ENCODE results near the gene LSG1.

The LSG1 gene

GRCh38 chr3:194620196-194620595 lies 51.8 kb downstream of the LSG1 start:
- Histone ChIP-seq H3F3A (ENCODE audit: low read depth) (no peaks in the 10 kb centered on the region), H3K4me2 (ENCODE audit: low read depth, low read length, poor library complexity, severe bottlenecking) (no peak overlapping the region), H3K9me2 (replicated peaks; ENCODE audit: low read depth, low read length) (no peaks in the 10 kb centered on the region), H4K20me1 (ENCODE audit: insufficient read depth, low read length, poor library complexity, severe bottlenecking) (no peaks in the 10 kb centered on the region), H3K9ac (ENCODE audit: low read depth, low read length, poor library complexity, severe bottlenecking) (no peak overlapping the region), H3K4me3 (ENCODE audit: low read length, poor library complexity, severe bottlenecking) (no peak overlapping the region), H3K79me2 (ENCODE audit: insufficient read depth, low read length) (no peaks in the 10 kb centered on the region), H3K4me1 (ENCODE audit: insufficient read depth, low read length, poor library complexity, severe bottlenecking) (peaks cover 15% of the 10 kb centered on the region), H3K27me3 (ENCODE audit: insufficient read depth, low read length, poor library complexity, severe bottlenecking) (no peaks in the 10 kb centered on the region), H3K36me3 (ENCODE audit: insufficient read depth, low read length) (no peaks in the 10 kb centered on the region), H3K9me3 (ENCODE audit: insufficient read depth, low read depth, low read length) (no peaks in the 10 kb centered on the region), H2AFZ (ENCODE audit: low read length) (no peak overlapping the region)
- TF ChIP-seq EZH2phosphoT487 (IDR thresholded peaks at IDR 0.05; ENCODE audit: borderline replicate concordance) (no peak), CTCF (conservative IDR thresholded peaks at IDR 0.05; ENCODE audit: low read length) (no peak)

GRCh38 chr3:194619741-194620140 lies 52.2 kb downstream of the LSG1 start:
- Histone ChIP-seq H4K20me1 (ENCODE audit: insufficient read depth, low read length, poor library complexity, severe bottlenecking) (no peaks in the 10 kb centered on the region), H3K9me2 (replicated peaks; ENCODE audit: low read depth, low read length) (no peaks in the 10 kb centered on the region), H3K9ac (ENCODE audit: low read depth, low read length, poor library complexity, severe bottlenecking) (no peak overlapping the region), H3F3A (ENCODE audit: low read depth) (no peaks in the 10 kb centered on the region), H3K4me1 (ENCODE audit: insufficient read depth, low read length, poor library complexity, severe bottlenecking) (peaks cover 15% of the 10 kb centered on the region), H3K36me3 (ENCODE audit: insufficient read depth, low read length) (no peaks in the 10 kb centered on the region), H2AFZ (ENCODE audit: low read length) (no peak overlapping the region), H3K79me2 (ENCODE audit: insufficient read depth, low read length) (no peaks in the 10 kb centered on the region), H3K9me3 (ENCODE audit: insufficient read depth, low read depth, low read length) (no peaks in the 10 kb centered on the region), H3K4me2 (ENCODE audit: low read depth, low read length, poor library complexity, severe bottlenecking) (no peak overlapping the region), H3K27me3 (ENCODE audit: insufficient read depth, low read length, poor library complexity, severe bottlenecking) (no peaks in the 10 kb centered on the region), H3K4me3 (ENCODE audit: low read length, poor library complexity, severe bottlenecking) (no peak overlapping the region)
- TF ChIP-seq CTCF (conservative IDR thresholded peaks at IDR 0.05; ENCODE audit: low read length) (no peak), EZH2phosphoT487 (IDR thresholded peaks at IDR 0.05; ENCODE audit: borderline replicate concordance) (no peak)

GRCh38 chr3:194618858-194619608 lies 53.0 kb downstream of the LSG1 start:
- no peaks in the 10 kb centered on the region for H3F3A ChIP-seq (ENCODE audit: low read depth)
- H3K9me3 ChIP-seq (ENCODE audit: insufficient read depth, low read depth, low read length) = no peaks in the 10 kb centered on the region
- no peaks in the 10 kb centered on the region for H3K36me3 ChIP-seq (ENCODE audit: insufficient read depth, low read length)
- H3K27me3 ChIP-seq (ENCODE audit: insufficient read depth, low read length, poor library complexity, severe bottlenecking) = no peaks in the 10 kb centered on the region
- peaks cover 15% of the 10 kb centered on the region for H3K4me1 ChIP-seq (ENCODE audit: insufficient read depth, low read length, poor library complexity, severe bottlenecking)
- TF ChIP-seq EZH2phosphoT487 (IDR thresholded peaks at IDR 0.05; ENCODE audit: borderline replicate concordance) = no peak
- TF ChIP-seq CTCF (conservative IDR thresholded peaks at IDR 0.05; ENCODE audit: low read length) = no peak
- H3K9me2 ChIP-seq (replicated peaks; ENCODE audit: low read depth, low read length) = no peaks in the 10 kb centered on the region
- no peak overlapping the region for H2AFZ ChIP-seq (ENCODE audit: low read length)
- H3K9ac ChIP-seq (ENCODE audit: low read depth, low read length, poor library complexity, severe bottlenecking) = no peak overlapping the region
- no peak overlapping the region for H3K4me2 ChIP-seq (ENCODE audit: low read depth, low read length, poor library complexity, severe bottlenecking)
- no peaks in the 10 kb centered on the region for H3K79me2 ChIP-seq (ENCODE audit: insufficient read depth, low read length)
- no peak overlapping the region for H3K4me3 ChIP-seq (ENCODE audit: low read length, poor library complexity, severe bottlenecking)
- no peaks in the 10 kb centered on the region for H4K20me1 ChIP-seq (ENCODE audit: insufficient read depth, low read length, poor library complexity, severe bottlenecking)

All from Loucy (cell line).